ENCODE measurements around the gene CYS1.
A peak's percentile ranks its signal among the peaks of the same experiment; 100 is the strongest.
"Not testable (repeated sequence)": the region's sequence is repeated elsewhere in the genome, so short reads cannot be mapped to it uniquely, and the experiment has no call there.

The CYS1 gene

DNA sequence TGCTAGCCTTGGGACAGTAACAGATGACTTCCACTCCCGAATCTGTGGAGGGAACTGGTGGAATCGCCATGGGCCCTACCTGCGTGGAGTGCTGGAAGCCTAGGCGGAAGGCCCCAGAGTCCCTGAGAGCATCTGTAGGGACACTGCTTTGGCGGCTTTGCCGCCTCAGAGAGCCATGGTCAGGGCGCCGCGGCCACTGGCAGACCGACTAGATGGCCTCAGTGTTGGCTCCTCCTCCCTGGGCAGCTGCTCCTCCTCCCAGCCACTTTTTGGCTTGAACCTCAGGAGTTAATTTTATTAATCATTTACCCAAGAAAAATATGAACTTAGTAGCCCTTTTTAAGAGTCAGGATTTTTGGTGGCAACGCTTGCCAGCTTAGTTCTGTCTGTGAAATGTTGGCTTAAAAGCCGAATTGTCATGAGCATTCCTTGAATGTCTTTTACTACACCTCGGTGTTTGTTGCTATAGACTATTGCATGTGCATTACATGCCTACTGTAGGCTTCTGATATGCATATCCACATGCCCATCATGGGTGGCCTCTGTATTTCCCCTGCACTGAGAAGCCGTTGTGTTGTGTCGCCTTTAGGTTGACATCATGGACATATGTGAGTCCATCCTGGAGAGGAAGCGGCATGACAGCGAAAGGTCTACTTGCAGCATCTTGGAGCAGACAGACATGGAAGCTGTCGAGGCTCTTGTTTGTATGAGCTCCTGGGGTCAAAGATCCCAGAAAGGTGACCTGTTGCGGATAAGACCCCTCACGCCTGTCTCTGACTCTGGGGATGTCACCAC lies 34.5 kb downstream of the CYS1 start:
- no peak for DNase-seq

- DNase-seq = peak; percentile 55 to 80
Measured at GRCh38 chr2:10043906-10044601, 36.2 kb downstream of the CYS1 start.

DNA sequence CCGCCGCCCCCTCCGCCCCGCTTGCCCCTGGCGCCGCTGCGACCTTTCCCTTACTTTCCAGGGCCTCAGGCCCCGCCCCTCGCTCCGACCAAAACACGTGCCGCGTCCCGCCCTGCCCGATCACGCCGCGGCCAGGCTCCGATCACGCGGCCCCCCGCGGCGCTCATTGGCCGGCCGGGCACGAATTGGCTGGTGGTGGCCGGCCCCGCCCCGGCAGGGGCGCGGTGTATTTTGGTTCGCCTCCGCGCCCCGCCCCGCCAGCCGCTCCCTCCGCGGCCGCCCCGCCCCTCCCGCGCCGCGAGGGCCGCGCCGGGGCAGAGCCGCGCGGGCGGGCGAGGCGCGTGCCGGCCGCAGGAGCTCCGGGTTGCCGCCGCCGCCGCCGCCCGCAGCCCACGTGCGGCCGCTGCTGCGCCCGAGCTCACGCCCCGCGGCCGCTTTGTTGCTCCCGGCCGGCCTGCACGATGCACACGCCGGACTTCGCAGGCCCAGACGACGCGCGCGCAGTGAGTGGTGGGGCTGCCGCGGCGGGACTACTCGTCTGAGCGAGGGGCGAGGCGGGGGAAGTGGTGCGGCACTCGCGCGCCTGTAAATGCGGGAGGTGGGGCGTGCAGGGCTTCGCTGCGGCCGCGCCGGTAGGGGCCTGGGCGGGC lies 36.8 kb downstream of the CYS1 start, which contains the start of gene KLF11:
TSS of gene KLF11 (plus strand) at position 295 of the 650 bp plus-strand sequence. CDS start at position 462, 167 bp downstream.
- DNase-seq = peak; percentile 51 to 73

DNA sequence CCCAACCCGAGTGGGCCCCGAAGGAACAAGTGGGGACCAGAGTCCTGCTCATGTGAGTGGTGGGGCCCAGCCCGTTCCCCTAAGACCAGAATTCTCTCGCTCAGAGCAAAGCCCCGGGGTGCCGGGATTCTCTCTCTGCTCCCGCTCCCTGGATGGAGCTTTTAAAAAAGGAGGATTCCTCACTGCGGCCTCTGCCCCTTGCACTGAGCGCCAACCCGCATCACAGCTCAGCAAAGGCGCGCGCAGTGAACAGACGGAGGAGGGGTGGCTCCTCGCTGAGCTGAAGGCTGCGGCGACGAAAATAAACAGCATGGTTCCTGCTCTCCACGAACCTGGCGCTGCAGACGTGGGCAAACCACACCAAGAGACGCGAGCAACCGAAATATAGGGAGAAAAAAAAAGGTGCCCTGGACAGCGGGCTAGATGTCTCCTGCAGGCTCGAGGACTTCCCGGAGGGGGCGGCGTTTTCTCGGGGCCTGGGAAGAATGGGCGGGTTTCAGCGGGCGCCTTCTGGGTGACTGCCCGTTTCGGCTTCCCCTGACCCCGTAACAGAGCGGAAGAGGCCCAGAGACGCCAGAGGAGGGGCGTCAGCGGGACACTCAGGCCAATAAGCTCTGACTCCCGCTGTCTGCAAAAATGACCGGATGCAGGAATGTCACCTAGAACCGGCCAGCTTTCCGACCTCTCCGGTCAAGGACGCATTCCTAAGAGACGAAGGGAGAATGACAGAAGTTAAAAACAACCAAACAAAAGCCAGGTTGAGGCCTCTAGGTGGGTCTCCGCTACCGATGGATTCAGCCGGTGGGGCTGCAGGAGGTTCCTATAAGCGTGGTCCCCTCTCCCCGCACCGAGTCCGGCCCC lies 37.7 kb downstream of the CYS1 start:
- DNase-seq = peak in 1 of 2 donors; percentile 25

DNA sequence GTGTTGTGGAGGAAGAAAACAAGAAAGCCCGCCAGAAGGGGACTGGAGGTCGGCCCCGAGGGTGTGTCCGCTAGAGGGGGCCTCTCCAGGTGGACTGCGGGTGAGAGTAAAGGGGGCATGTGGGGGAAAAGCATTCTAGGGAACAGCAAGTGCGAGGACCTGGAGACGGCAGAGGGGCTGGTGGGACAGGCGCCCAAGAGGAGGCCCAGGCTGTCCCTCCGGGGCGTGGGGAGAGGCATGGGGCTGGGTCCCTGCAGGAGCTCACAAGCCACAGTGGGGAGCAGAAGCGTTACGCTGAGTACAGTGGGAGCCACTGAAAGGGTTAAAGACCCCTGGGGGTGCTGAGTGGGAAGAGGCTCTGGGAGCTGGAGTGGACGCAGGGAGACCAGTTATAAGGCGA lies 38.5 kb downstream of the CYS1 start:
- no peak for DNase-seq

DNA sequence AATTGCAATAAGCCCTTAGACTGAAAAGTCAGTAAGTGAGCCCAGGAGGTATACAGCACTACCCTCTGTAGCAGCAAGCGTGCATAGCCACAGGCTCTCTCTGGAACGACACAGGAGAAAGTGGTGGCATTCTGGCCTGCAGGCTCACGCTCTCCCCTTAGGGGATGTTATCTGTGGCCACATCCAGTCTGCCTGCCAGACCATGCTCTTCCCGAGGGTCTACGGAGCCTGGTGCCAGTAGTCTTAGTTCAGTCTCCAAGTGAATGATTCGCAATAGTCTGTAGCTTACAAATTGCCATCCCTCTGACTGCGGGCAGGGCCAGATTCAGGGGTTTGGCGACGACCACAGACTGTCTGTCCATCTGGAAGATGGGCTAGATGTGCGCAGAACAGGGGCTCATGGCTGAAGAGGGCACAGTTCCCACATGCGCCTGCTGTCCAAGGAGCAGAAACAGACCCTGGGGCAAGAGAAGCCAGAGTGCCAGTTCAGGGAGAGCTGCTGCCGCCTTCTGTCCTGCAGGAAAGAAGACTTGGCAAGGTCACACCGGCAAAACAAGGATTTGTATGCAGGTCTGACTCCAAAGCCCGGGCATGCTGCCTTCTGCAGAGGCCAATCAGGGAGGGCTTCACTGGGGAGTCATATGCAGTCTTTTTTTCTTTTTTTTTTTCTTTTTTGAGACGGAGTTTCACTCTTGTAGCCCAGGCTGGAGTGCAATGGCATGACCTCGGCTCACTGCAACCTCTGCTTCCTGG lies 40.4 kb downstream of the CYS1 start:
- peak; percentile 43 to 54 for DNase-seq

- no peak for DNase-seq
Measured at GRCh38 chr2:10038716-10039115, 41.5 kb downstream of the CYS1 start.

GRCh38 chr2:10038123-10038522 lies 42.1 kb downstream of the CYS1 start:
- DNase-seq = no peak

- DNase-seq = peak; percentile 82 to 88
Measured at GRCh38 chr2:10036095-10036884, 43.9 kb downstream of the CYS1 start.

GRCh38 chr2:10035633-10036032 lies 44.6 kb downstream of the CYS1 start:
- no peak for DNase-seq

DNA sequence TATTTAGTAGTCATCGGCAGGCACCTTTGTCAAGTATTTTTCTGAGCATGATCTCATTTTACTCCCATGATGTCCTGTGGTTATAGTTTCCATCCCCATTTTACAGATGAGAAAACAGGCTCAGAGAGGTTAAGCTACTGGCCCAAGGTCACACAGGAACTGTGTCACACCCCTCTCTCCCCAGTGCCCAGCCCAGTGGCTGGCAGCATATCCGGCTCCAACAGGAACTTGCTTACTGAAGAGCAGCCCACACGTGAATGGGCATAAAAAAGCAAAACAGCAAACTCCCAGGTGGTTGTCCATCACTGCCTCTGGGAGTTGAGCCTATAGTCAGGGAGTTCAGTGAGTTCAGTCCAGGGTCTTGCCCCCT lies 45.2 kb downstream of the CYS1 start:
- no peak for DNase-seq

- DNase-seq = no peak
Measured at GRCh38 chr2:10034333-10035052, 45.7 kb downstream of the CYS1 start.

DNA sequence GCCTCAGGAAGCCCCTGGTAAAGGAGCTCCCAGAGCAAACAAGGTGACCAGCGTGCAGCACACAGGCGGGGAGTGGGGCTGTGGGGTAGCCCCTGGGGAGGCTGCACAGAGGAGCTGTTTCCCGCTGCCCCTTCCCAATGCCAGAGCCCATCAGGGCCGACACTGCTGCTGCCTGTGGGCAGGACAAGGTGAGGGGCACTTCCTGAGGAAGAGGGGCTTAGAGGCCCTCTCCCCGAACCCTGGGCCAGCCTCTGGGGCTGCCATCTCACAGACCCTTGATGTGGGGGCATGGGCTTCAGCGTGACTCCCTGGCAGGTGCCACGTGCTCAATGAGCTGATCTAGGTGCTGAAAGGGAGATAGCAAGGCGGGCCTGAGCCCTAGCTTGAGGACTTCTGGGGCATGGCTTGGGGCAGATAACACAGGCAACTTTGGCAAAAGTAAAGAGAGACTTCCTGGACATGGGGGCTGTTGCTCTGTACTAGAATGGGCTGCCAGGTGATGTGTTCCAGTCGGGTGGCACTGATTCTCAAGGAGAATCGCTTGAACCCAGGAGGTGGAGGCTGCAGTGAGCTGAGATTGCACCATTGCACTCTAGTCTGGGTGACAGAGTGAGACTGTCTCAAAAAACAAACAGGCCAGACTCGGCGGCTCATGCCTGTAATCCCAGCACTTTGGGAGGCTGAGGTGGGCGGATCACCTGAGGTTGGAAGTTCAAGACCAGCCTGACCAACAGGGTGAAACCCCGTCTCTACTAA lies 46.8 kb downstream of the CYS1 start:
- no peak for DNase-seq

DNA sequence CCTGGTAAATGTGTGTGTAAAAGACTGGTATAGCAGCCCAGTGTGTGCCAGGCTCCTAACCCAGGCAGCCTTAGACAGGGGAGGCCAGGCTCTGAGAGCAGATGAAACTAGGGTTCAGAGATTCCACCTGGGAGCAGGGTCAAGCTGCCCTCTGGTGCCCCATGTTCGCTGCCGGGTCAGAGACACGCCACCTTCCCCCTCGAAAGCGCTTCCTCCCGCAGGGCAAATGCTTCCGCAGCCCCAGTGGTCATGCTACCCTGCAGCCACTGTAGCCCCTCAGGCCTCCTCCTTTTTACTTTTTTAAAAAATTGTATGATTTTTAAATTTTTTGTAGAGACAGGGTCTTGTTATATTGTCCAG lies 47.5 kb downstream of the CYS1 start:
- no peak for DNase-seq

DNA sequence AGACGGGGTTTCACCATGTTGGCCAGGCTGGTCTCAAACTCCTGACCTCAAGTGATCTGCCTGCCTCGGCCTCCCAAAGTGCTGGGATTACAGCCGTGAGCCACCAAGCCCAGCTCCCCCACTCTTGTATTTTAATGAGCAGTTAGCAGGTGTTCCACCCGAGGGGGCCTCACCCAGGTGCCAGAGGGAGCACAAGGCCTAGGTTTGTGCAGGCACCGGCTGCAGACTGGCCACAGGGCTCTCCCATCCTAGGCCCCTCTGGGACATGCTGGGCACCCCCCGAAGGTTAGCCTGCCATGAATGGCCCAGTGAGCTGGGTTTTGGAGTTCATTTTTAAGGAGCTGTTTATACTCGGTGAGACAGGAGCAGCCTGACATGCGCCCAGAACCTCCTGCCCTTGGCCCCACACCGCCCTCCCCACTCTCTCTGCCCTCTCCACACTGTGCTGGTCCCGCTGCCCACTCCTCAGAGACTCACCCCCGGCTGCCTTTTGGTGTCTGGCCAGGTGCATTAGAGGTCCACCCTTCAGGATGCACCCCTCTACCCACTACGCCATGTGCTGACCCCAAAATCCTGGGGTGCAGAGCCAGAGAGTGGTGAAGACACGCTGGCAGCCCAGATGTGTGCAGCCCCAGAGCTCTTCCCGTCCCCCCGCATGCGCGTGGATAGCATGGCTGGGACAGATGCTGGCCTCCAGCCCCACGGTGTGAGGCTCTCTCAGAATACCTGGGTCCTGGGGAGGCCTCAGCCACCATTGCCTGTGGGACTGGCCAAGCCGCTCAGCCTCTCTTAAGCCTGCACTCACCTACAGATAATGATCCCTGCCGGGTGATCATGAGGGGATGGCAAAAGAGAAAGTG lies 48.1 kb downstream of the CYS1 start:
- DNase-seq = no peak

DNA sequence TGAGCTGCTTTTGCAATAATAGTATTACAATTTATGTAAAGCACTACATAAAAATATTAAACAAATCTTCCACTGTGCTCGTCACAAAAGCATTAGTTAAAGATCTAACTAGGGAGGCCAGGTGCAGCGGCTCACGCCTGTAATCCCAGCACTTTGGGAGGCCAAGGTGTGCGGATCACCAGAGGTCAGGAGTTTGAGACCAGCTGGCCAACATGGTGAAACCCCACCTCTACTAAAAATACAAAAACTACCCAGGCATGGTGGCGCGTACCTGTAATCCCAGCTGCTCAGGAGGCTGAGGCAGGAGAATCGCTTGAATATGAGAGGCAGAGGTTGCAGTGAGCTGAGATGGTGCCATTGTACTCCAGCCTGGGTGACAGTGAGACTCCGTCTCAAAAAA lies 49.4 kb downstream of the CYS1 start:
- not testable (repeated sequence) for DNase-seq

GRCh38 chr2:10030311-10030736 lies 49.9 kb downstream of the CYS1 start:
- no peak for DNase-seq

DNA sequence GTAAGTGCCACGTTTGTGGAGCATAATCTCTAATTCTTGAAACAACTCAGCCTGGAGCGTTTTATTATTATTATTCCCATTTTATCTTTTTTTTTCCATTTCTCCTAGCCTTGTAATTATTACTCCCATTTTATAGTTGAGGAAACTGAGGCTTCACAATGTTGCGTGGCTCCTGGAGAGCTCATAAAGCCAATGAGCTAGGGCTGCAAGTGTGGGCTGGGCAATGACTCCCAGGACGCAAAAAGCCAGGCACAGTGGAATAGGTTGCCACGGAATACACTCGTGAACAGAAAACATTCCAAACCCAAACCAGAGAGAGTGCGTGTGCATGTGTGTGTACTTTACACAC lies 50.4 kb downstream of the CYS1 start:
- no peak for DNase-seq

All from hippocampal formation (tissue), 2 donors.